HEK293 (cell line): ENCODE data around the gene HEATR3.
A peak's percentile ranks its signal among the peaks of the same experiment; 100 is the strongest.

Experiments
- CTCF ChIA-PET: fragments of 350-600 bp; formaldehyde crosslinking; extraction: SDS; loops from one replicate; lab custom pipeline; 2021; ENCODE audit warnings: antibody characterized with exemption; lab: Yijun Ruan, JAX
- POLR2A ChIA-PET: fragments of 300-600 bp; formaldehyde crosslinking; extraction: SDS; loops from one replicate; lab custom pipeline; 2020; ENCODE audit warnings: antibody characterized with exemption, inconsistent platforms; lab: Yijun Ruan, JAX
- H3K27ac ChIP-seq: fragments of 200-500 bp; sonication (Bioruptor generic); 2 replicates; pipeline ENCODE4 v1.5.1; 2014; ENCODE audit warnings: low read depth, low read length, control low read depth, inconsistent platforms; ENCODE audit errors: extremely low read depth
- H3K36me3 ChIP-seq, 2 experiments: fragments of 200-500 bp in 1 of 2; sonication (Bioruptor generic) in 1 of 2; 1 replicate in 1 of 2; 2 replicates in 1 of 2; pipeline ENCODE4 v1.5.1; 2014 to 2017; ENCODE audit warnings: inconsistent platforms in 2 of 2, low read length in 2 of 2; ENCODE audit not compliant: control insufficient read depth in 2 of 2, insufficient read depth in 1 of 2
- H3K4me1 ChIP-seq: fragments of 200-500 bp; sonication (Bioruptor generic); 2 replicates; pipeline ENCODE4 v1.5.1; 2014; ENCODE audit warnings: mild to moderate bottlenecking, low read length, inconsistent platforms; ENCODE audit not compliant: control insufficient read depth, insufficient read depth
- H3K4me3 ChIP-seq: 2 replicates; pipeline ENCODE4 v1.5.1; 2011; ENCODE audit warnings: low read depth, mild to moderate bottlenecking, control low read depth, low read length, moderate library complexity
- H3K9me3 ChIP-seq: fragments of 200-500 bp; sonication (Bioruptor generic); 2 replicates; pipeline ENCODE4 v1.5.1; 2014; ENCODE audit warnings: low read depth, low read length, inconsistent platforms; ENCODE audit not compliant: control insufficient read depth, insufficient read depth
- PRDM1 ChIP-seq: fragments of 450-650 bp; formaldehyde crosslinking; IDR thresholded peaks from 2 replicates; pipeline ENCODE4; 2016; ENCODE audit warnings: missing biosample characterization, missing genetic modification characterization
- ZNF341 ChIP-seq: fragments of 450-650 bp; formaldehyde crosslinking; IDR thresholded peaks from 2 replicates; pipeline ENCODE4; 2016; ENCODE audit warnings: low read depth, missing biosample characterization, missing genetic modification characterization
- ZNF366 ChIP-seq: fragments of 450-650 bp; formaldehyde crosslinking; conservative IDR thresholded peaks from 2 replicates; pipeline ENCODE4 v1.5.1; 2016; ENCODE audit warnings: missing biosample characterization, missing genetic modification characterization
- ZNF654 ChIP-seq: fragments of 450-650 bp; formaldehyde crosslinking; IDR thresholded peaks from 2 replicates; pipeline ENCODE4 v1.5.1; 2016; ENCODE audit warnings: low read depth, missing biosample characterization, missing genetic modification characterization
- ZNF777 ChIP-seq: fragments of 450-650 bp; formaldehyde crosslinking; IDR thresholded peaks from 2 replicates; pipeline ENCODE4 v1.5.1; 2017; ENCODE audit warnings: missing biosample characterization, missing genetic modification characterization, borderline replicate concordance
- ZXDB ChIP-seq: fragments of 450-650 bp; formaldehyde crosslinking; IDR thresholded peaks from 2 replicates; pipeline ENCODE4 v1.5.1; 2016; ENCODE audit warnings: missing biosample characterization, missing genetic modification characterization
- TF ChIP-seq, protein P1 (sequence below): fragments of 450-650 bp; formaldehyde crosslinking; conservative IDR thresholded peaks from 2 replicates; pipeline ENCODE4 v1.5.1; 2016; ENCODE audit warnings: low read depth, missing biosample characterization, missing genetic modification characterization
- TF ChIP-seq, protein P2 (sequence below): fragments of 450-650 bp; formaldehyde crosslinking; IDR thresholded peaks from 2 replicates; pipeline ENCODE4 v1.5.1; 2016; ENCODE audit warnings: missing biosample characterization, missing genetic modification characterization, borderline replicate concordance
- TF ChIP-seq, protein P3 (sequence below): fragments of 450-650 bp; formaldehyde crosslinking; conservative IDR thresholded peaks from 2 replicates; pipeline ENCODE4 v1.5.1; 2016; ENCODE audit warnings: low read depth, missing biosample characterization, missing genetic modification characterization
- TF ChIP-seq, protein P4 (sequence below): fragments of 450-650 bp; formaldehyde crosslinking; IDR thresholded peaks from 2 replicates; pipeline ENCODE4 v1.5.1; 2016; ENCODE audit warnings: missing biosample characterization, missing genetic modification characterization
- TF ChIP-seq, protein P5 (sequence below): fragments of 450-650 bp; formaldehyde crosslinking; IDR thresholded peaks from 2 replicates; pipeline ENCODE4 v1.5.1; 2016; ENCODE audit warnings: missing biosample characterization, missing genetic modification characterization

HEATR3 gene

DNA sequence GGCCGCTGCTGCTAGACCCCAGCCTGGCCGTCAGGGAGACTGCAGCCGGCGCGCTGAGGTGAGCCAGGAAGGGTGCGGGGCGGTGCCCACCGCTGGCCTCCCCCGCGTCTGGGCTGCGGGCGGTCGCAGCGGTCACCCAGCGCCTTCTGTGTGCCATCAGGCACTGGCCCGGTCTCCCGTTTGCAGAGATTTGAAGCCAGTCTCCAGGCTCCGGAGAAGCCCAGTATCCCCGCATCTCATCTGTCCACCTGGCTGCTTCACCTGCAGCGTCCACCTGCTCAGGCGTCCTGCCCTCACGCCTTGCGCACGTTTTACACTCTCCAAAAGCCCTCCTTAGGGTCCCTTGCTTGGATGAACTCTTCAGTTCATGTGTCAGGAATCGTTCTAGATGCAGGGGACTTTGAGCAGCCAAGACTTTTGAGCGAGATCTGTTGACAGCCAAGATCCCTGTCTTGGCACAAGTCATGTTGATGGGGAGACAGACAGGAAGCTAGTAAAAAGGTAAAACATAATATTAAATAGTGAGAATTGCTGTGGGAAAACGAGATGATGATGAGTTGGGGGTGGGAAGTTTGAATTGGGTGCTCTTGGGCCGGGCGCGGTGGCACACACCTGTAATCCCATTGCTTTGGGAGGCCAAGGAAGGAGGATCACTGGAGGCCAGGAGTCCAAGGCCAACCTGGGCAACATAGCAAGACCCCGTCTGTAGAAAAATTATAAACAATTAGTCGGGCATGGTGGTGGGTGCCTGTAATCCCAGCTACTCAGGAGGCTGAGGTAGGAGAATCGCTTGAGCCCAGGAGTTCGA lies 916 bp downstream of the HEATR3 start (continued):
- TF ChIP-seq, protein P1, sequence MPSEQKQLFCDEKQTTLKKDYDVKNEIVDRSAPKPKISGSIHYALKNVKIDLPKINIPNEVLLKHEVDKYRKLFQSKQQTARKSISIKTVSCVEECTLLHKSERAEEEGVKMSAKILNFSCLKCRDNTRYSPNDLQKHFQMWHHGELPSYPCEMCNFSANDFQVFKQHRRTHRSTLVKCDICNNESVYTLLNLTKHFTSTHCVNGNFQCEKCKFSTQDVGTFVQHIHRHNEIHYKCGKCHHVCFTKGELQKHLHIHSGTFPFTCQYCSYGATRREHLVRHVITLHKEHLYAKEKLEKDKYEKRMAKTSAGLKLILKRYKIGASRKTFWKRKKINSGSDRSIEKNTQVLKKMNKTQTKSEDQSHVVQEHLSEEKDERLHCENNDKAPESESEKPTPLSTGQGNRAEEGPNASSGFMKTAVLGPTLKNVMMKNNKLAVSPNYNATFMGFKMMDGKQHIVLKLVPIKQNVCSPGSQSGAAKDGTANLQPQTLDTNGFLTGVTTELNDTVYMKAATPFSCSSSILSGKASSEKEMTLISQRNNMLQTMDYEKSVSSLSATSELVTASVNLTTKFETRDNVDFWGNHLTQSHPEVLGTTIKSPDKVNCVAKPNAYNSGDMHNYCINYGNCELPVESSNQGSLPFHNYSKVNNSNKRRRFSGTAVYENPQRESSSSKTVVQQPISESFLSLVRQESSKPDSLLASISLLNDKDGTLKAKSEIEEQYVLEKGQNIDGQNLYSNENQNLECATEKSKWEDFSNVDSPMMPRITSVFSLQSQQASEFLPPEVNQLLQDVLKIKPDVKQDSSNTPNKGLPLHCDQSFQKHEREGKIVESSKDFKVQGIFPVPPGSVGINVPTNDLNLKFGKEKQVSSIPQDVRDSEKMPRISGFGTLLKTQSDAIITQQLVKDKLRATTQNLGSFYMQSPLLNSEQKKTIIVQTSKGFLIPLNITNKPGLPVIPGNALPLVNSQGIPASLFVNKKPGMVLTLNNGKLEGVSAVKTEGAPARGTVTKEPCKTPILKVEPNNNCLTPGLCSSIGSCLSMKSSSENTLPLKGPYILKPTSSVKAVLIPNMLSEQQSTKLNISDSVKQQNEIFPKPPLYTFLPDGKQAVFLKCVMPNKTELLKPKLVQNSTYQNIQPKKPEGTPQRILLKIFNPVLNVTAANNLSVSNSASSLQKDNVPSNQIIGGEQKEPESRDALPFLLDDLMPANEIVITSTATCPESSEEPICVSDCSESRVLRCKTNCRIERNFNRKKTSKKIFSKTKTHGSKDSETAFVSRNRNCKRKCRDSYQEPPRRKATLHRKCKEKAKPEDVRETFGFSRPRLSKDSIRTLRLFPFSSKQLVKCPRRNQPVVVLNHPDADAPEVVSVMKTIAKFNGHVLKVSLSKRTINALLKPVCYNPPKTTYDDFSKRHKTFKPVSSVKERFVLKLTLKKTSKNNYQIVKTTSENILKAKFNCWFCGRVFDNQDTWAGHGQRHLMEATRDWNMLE (tag by site-specific recombination): no peak
- TF ChIP-seq, protein P2, sequence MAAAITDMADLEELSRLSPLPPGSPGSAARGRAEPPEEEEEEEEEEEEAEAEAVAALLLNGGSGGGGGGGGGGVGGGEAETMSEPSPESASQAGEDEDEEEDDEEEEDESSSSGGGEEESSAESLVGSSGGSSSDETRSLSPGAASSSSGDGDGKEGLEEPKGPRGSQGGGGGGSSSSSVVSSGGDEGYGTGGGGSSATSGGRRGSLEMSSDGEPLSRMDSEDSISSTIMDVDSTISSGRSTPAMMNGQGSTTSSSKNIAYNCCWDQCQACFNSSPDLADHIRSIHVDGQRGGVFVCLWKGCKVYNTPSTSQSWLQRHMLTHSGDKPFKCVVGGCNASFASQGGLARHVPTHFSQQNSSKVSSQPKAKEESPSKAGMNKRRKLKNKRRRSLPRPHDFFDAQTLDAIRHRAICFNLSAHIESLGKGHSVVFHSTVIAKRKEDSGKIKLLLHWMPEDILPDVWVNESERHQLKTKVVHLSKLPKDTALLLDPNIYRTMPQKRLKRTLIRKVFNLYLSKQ (tag by site-specific recombination): no peak

DNA sequence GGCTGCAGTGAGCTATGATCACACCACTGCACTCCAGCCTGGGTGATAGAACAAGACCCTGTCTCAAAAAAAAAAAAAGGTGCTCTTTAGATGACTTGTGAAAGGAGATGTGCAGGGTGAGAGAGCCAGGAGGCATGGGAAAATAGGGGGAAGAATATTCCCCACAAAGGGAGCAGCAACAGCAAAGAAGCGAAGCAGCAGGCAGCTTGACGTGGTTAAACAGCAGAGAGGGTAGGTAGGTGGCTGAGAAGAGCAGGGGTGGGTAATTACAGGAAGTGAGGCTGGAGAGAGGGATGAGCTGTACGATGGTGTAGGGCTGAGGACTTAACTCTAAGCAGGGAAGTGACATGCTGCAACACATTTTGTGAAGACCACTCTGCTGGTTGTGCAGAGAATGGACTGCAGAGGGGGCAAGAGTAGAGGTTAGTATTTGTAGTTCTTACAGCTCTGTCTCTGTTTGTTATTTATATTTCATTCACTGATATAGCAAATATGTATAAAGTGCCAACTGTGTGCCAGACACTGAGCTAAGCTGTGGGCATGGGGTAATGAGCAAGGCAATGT lies 1.6 kb downstream of the HEATR3 start:
- POLR2A ChIA-PET: interaction anchor here (1.0 to 1.5 kb wide), 3 partner anchors 42 to 135 kb away, joined by 3 to 5 read pairs (median 3); partner anchors contain the start of gene CNEP1R1
- Histone ChIP-seq H3K36me3 (peaks cover 7 to 45% of the 10 kb centered on the region in 2 experiments; a peak in 2 of 3 replicates), H3K4me3 (no peak overlapping the region), H3K4me1 (no peaks in the 10 kb centered on the region), H3K9me3 (no peaks in the 10 kb centered on the region), H3K27ac (no peak overlapping the region)
- no peak for TF ChIP-seq ZNF777 (tag by site-specific recombination)
- TF ChIP-seq, protein P3, sequence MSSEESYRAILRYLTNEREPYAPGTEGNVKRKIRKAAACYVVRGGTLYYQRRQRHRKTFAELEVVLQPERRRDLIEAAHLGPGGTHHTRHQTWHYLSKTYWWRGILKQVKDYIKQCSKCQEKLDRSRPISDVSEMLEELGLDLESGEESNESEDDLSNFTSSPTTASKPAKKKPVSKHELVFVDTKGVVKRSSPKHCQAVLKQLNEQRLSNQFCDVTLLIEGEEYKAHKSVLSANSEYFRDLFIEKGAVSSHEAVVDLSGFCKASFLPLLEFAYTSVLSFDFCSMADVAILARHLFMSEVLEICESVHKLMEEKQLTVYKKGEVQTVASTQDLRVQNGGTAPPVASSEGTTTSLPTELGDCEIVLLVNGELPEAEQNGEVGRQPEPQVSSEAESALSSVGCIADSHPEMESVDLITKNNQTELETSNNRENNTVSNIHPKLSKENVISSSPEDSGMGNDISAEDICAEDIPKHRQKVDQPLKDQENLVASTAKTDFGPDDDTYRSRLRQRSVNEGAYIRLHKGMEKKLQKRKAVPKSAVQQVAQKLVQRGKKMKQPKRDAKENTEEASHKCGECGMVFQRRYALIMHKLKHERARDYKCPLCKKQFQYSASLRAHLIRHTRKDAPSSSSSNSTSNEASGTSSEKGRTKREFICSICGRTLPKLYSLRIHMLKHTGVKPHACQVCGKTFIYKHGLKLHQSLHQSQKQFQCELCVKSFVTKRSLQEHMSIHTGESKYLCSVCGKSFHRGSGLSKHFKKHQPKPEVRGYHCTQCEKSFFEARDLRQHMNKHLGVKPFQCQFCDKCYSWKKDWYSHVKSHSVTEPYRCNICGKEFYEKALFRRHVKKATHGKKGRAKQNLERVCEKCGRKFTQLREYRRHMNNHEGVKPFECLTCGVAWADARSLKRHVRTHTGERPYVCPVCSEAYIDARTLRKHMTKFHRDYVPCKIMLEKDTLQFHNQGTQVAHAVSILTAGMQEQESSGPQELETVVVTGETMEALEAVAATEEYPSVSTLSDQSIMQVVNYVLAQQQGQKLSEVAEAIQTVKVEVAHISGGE: peak; percentile 81
- peak; percentile 65; the same call in 1 of the 2 replicates for TF ChIP-seq ZNF366
- 0 out of 2 replicates have a peak, but pooled peaks have one; percentile 31 for TF ChIP-seq ZXDB (tag by site-specific recombination)
- TF ChIP-seq ZNF654: peak; percentile 37
- TF ChIP-seq, protein P4, sequence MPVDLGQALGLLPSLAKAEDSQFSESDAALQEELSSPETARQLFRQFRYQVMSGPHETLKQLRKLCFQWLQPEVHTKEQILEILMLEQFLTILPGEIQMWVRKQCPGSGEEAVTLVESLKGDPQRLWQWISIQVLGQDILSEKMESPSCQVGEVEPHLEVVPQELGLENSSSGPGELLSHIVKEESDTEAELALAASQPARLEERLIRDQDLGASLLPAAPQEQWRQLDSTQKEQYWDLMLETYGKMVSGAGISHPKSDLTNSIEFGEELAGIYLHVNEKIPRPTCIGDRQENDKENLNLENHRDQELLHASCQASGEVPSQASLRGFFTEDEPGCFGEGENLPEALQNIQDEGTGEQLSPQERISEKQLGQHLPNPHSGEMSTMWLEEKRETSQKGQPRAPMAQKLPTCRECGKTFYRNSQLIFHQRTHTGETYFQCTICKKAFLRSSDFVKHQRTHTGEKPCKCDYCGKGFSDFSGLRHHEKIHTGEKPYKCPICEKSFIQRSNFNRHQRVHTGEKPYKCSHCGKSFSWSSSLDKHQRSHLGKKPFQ (tag by site-specific recombination): no peak
- peak; percentile 41; the same call in 1 of the 2 replicates for TF ChIP-seq ZNF341 (tag by site-specific recombination)
- TF ChIP-seq PRDM1 (tag by site-specific recombination): no peak
- TF ChIP-seq, protein P5, sequence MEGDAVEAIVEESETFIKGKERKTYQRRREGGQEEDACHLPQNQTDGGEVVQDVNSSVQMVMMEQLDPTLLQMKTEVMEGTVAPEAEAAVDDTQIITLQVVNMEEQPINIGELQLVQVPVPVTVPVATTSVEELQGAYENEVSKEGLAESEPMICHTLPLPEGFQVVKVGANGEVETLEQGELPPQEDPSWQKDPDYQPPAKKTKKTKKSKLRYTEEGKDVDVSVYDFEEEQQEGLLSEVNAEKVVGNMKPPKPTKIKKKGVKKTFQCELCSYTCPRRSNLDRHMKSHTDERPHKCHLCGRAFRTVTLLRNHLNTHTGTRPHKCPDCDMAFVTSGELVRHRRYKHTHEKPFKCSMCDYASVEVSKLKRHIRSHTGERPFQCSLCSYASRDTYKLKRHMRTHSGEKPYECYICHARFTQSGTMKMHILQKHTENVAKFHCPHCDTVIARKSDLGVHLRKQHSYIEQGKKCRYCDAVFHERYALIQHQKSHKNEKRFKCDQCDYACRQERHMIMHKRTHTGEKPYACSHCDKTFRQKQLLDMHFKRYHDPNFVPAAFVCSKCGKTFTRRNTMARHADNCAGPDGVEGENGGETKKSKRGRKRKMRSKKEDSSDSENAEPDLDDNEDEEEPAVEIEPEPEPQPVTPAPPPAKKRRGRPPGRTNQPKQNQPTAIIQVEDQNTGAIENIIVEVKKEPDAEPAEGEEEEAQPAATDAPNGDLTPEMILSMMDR (tag by site-specific recombination): peak; percentile 51; the same call in 1 of the 2 replicates
- CTCF ChIA-PET: interaction anchor here (0.5 to 5.0 kb wide), 12 partner anchors 11 to 442 kb away, joined by 3 to 70 read pairs (median 4); partner anchors contain the start of gene CNEP1R1
